Natural killer cell (primary cell): Measurements from ENCODE around the gene RNF224. TPM values are rescaled to one million over a fixed set of nuclear protein-coding genes. Genes with fewer than 3 reads are reported as not detected.

Experiments used
- ATAC-seq, 3 donors: fragments of 150-1000 bp in 2 of 3; fragments of 200-7000 bp in 1 of 3; cut with Tn5 transposase; 1 replicate in 1 of 3; 2 replicates in 2 of 3; pipeline ENCODE4 v1.10.0; 2021; ENCODE audit warnings: mild to moderate bottlenecking in 2 of 3, moderate library complexity in 2 of 3
- DNase-seq, 2 donors: peaks; one replicate each; pipeline versions ENCODE4 v3.0.0 to v3.0.0-alpha.2; 2013 to 2021; ENCODE audit warnings: mixed read lengths in 1 of 2
- H3K27ac ChIP-seq: one replicate; pipeline ENCODE4 v1.5.1; 2013; ENCODE audit warnings: mild to moderate bottlenecking, low read length
- H3K27me3 ChIP-seq: one replicate; pipeline ENCODE4 v1.6.1; 2013; ENCODE audit warnings: low read length; ENCODE audit not compliant: control insufficient read depth, insufficient read depth
- H3K36me3 ChIP-seq: one replicate; pipeline ENCODE4 v1.6.1; 2013; ENCODE audit warnings: low read length; ENCODE audit not compliant: control insufficient read depth, insufficient read depth
- H3K4me1 ChIP-seq: one replicate; pipeline ENCODE4 v1.6.1; 2013; ENCODE audit warnings: low read length; ENCODE audit not compliant: control insufficient read depth, insufficient read depth
- H3K4me3 ChIP-seq: one replicate; pipeline ENCODE4 v1.5.1; 2013; ENCODE audit warnings: low read length
- H3K9me3 ChIP-seq: one replicate; pipeline ENCODE4 v1.6.1; 2013; ENCODE audit warnings: low read length; ENCODE audit not compliant: control insufficient read depth, insufficient read depth
- H3K27ac Mint-ChIP-seq, 2 donors: one replicate each; pipeline ENCODE4 v1.8.0; 2022; ENCODE audit warnings: mild to moderate bottlenecking in 2 of 2, mixed read lengths in 2 of 2, moderate library complexity in 1 of 2
- H3K27me3 Mint-ChIP-seq, 2 donors: one replicate each; pipeline ENCODE4 v1.8.0; 2022; ENCODE audit warnings: low read depth in 2 of 2, mixed read lengths in 2 of 2
- H3K36me3 Mint-ChIP-seq: one replicate; pipeline ENCODE4 v1.8.0; 2022; ENCODE audit warnings: mixed read lengths
- H3K4me1 Mint-ChIP-seq, 2 donors: one replicate each; pipeline ENCODE4 v1.8.0; 2022; ENCODE audit warnings: mixed read lengths in 2 of 2
- H3K4me3 Mint-ChIP-seq: one replicate; pipeline ENCODE4 v1.8.0; 2022; ENCODE audit warnings: mild to moderate bottlenecking, moderate library complexity, mixed read lengths
- H3K9me3 Mint-ChIP-seq, 2 donors: one replicate each; pipeline ENCODE4 v1.8.0; 2022; ENCODE audit warnings: mixed read lengths in 2 of 2
- WGBS: methylation state at CpG from one replicate; pipeline ENCODE4 v1.1.7; 2013; ENCODE audit warnings: missing lambda C conversion rate; ENCODE audit not compliant: insufficient coverage; 5-methylcytosine and 5-hydroxymethylcytosine counted together
- intact Hi-C: fragments of 100-400 bp; cut with micrococcal nuclease; formaldehyde crosslinking; loops from one replicate; pipeline ENCODE4 v1.14.2; 2022
- total RNA-seq, 4 donors: library from RNA; stranded (reverse); fragments of 120-200 nt in 1 of 4; gene quantifications; one replicate each; pipeline versions ENCODE4 v1.2.3 to v1.2.4, GENCODE V29; 2013 to 2022
- TF ChIP-seq, protein P1 (sequence below): fragments of 200-600 bp; IDR thresholded peaks from one replicate; pipeline ENCODE4 v1.8.0; 2022; ENCODE audit warnings: antibody characterized with exemption

Gene RNF224
- total RNA-seq, 3 donors from 2014 or later (not counting 1 experiment from before 2014, with no cell fraction given): not detected

DNA sequence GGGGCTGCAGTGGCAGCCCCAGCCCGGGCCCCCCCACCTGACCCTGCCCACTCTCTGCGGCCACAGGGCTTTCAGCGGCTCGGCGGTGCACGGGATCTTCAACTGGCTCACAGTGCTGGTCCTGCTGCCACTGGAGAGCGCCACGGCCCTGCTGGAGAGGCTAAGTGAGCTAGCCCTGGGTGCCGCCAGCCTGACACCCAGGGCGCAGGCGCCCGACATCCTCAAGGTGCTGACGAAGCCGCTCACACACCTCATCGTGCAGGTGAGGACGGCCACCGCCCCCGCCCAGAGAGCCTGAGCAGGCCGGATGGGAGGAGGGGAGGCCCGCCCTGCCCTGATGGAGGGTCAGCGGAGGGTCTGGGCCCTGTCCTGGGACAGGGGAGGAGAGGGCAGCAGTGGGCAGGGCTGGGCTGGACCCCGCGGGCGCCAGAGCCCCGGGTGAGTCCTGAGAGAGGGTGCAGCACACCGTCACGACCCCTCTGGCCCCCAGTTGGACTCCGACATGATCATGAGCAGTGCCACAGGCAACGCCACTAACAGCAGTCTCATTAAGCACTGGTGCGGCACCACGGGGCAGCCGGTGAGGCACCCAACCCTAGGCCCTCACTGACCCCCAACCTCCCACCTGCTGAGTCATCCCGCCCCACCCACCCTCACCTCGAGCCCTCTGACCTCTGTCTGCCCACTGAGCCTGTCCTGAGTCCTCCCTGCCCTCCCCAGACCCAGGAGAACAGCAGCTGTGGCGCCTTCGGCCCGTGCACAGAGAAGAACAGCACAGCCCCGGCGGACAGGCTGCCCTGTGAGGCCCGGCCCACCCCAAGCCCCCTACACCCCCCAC is 6.1 kb downstream of the RNF224 start:
- intact Hi-C loops: no loop called here
- WGBS: 86% methylated on average over 40 of the region's 40 CpGs
- TF ChIP-seq, protein P1, sequence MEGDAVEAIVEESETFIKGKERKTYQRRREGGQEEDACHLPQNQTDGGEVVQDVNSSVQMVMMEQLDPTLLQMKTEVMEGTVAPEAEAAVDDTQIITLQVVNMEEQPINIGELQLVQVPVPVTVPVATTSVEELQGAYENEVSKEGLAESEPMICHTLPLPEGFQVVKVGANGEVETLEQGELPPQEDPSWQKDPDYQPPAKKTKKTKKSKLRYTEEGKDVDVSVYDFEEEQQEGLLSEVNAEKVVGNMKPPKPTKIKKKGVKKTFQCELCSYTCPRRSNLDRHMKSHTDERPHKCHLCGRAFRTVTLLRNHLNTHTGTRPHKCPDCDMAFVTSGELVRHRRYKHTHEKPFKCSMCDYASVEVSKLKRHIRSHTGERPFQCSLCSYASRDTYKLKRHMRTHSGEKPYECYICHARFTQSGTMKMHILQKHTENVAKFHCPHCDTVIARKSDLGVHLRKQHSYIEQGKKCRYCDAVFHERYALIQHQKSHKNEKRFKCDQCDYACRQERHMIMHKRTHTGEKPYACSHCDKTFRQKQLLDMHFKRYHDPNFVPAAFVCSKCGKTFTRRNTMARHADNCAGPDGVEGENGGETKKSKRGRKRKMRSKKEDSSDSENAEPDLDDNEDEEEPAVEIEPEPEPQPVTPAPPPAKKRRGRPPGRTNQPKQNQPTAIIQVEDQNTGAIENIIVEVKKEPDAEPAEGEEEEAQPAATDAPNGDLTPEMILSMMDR: no peak
- peaks cover 1% of the 10 kb centered on the region for H3K27me3 ChIP-seq
- H3K9me3 ChIP-seq: no peaks in the 10 kb centered on the region
- Mint-ChIP-seq H3K36me3 (no peaks in the 10 kb centered on the region), H3K9me3 (no peaks in the 10 kb centered on the region), H3K4me3 (no peak overlapping the region), H3K4me1 (peaks cover 0 to 12% of the 10 kb centered on the region in 2 donors), H3K27ac (no peak overlapping the region), H3K27me3 (peaks cover 0 to 6% of the 10 kb centered on the region in 2 donors)
- H3K4me1 ChIP-seq: peaks cover 36% of the 10 kb centered on the region
- no peaks in the 10 kb centered on the region for H3K36me3 ChIP-seq
- no peak overlapping the region for H3K4me3 ChIP-seq
- ATAC-seq: no peak
- no peak for DNase-seq
- H3K27ac ChIP-seq: no peak overlapping the region

DNA sequence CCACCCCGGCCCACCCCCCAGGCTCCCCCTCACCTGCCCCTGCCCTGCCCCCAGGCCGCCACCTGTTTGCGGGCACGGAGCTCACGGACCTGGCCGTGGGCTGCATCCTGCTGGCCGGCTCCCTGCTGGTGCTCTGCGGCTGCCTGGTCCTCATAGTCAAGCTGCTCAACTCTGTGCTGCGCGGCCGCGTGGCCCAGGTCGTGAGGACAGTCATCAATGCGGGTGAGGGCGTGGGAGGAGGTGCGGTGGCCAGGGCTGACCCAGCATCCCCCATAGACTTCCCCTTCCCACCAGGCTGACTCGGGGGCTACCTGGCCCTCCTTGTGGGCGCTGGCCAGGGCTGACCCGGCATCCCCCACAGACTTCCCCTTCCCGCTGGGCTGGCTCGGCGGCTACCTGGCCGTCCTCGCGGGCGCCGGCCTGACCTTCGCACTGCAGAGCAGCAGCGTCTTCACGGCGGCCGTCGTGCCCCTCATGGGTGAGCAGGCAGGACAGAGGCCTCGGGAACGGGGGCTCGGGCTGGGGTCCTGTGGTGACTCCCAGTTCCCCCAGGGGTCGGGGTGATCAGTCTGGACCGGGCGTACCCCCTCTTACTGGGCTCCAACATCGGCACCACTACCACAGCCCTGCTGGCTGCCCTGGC is 6.9 kb downstream of the RNF224 start:
- Mint-ChIP-seq H3K27me3 (peaks cover 0 to 6% of the 10 kb centered on the region in 2 donors), H3K9me3 (no peaks in the 10 kb centered on the region), H3K36me3 (no peaks in the 10 kb centered on the region), H3K4me3 (no peak overlapping the region), H3K27ac (no peak overlapping the region), H3K4me1 (peaks cover 0 to 16% of the 10 kb centered on the region in 2 donors)
- TF ChIP-seq, protein P1: no peak
- Histone ChIP-seq H3K4me1 (peaks cover 44% of the 10 kb centered on the region), H3K9me3 (no peaks in the 10 kb centered on the region), H3K4me3 (no peak overlapping the region), H3K27me3 (no peaks in the 10 kb centered on the region), H3K36me3 (no peaks in the 10 kb centered on the region), H3K27ac (no peak overlapping the region)
- ATAC-seq (no peak), DNase-seq (no peak)
- 78% methylated on average over 39 of the region's 40 CpGs for WGBS
- intact Hi-C loops: no loop called here

DNA sequence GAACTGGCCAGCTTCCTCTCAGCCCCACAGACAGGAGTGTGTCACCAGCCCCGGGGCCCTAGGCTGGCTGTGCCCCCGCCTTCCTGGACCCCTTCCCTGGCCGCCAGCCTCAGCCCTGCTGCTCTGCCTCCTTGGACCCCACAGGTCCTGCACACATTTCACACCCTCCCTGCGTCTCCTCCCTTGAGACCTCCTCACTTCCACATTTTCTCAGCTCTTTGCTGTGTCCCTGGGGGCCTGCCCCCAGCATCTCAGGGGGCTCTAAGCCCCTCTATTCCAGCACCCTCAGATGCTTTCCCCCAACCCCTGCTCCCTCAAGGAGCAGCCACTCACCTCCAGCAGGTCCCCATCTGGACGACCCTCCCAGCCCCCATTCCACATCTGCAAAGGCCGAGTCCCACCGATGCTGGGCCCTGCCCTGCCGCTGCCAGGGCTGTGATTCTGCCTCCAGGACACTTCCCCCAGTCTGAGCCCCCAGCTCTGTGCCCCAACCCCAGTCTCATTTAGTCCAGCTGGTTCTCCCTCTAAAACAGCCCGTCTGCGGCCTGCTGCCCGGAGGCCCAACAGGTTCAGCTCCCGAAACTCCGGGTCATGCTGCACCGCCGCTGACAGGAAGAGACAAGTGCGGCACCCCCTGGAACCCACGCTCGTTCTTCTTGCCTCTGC is 7.6 kb downstream of the RNF224 start:
- TF ChIP-seq, protein P1: no peak
- Histone ChIP-seq H3K4me1 (peaks cover 51% of the 10 kb centered on the region), H3K27me3 (no peaks in the 10 kb centered on the region), H3K36me3 (no peaks in the 10 kb centered on the region), H3K9me3 (no peaks in the 10 kb centered on the region), H3K27ac (no peak overlapping the region), H3K4me3 (no peak overlapping the region)
- 75% methylated on average over 17 of the region's 18 CpGs for WGBS
- Mint-ChIP-seq H3K27ac (peak overlapping the region in 1 of 2 donors; percentile 73), H3K4me3 (no peak overlapping the region), H3K36me3 (no peaks in the 10 kb centered on the region), H3K9me3 (no peaks in the 10 kb centered on the region), H3K27me3 (peaks cover 0 to 6% of the 10 kb centered on the region in 2 donors), H3K4me1 (peaks cover 0 to 16% of the 10 kb centered on the region in 2 donors)
- DNase-seq (no peak), ATAC-seq (no peak)
- intact Hi-C loops: no loop called here
